ENCODE results near the gene GHDC.
A peak's percentile ranks its signal among the peaks of the same experiment; 100 is the strongest.
"Not testable (repeated sequence)": the region's sequence is repeated elsewhere in the genome, so short reads cannot be mapped to it uniquely, and the experiment has no call there.

Gene GHDC

GRCh38 chr17:42167807-42168206, 26.5 kb downstream of the GHDC start:
- no peak for TF ChIP-seq POLR2A (IDR thresholded peaks at IDR 0.05; ENCODE audit: low read length)
- TF ChIP-seq GATA1 (IDR thresholded peaks at IDR 0.05; ENCODE audit: low read depth, low read length): no peak
- DNase-seq: no peak

DNA sequence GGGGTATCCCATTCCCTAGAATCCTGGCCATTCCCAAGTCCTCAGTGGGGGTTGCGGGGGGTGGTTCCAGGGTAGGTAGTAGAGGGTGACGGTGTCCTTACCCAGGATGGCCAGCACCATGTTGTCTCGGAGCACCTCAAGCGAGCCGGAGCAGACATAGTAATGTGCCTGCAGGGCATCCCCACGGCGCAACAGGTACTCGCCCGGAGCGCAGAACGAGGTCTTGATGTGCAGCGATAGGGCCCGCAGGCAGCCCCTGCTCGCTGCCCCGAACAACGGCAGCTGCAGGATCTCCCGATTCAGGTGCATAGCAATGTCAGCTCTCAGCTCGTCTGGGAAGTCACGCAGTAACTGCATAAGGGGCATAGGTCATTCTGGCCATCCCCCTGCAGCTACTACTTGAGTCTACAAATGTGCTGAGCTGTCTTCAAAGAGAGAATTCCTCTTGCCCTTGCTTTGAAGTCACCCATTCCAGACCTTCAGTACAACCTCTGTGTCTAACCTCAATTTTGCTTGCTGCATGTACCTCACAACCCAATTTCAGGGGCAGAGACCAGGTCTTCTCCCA, 28.0 kb downstream of the GHDC start:
- no peak for DNase-seq
- TF ChIP-seq GATA1 (IDR thresholded peaks at IDR 0.05; ENCODE audit: low read depth, low read length) (no peak), POLR2A (IDR thresholded peaks at IDR 0.05; ENCODE audit: low read length) (no peak)

- DNase-seq: no peak
- TF ChIP-seq GATA1 (IDR thresholded peaks at IDR 0.05; ENCODE audit: low read depth, low read length) (no peak), POLR2A (IDR thresholded peaks at IDR 0.05; ENCODE audit: low read length) (no peak)
Measured at GRCh38 chr17:42165751-42166150, 28.5 kb downstream of the GHDC start.

GRCh38 chr17:42163696-42164407, 30.4 kb downstream of the GHDC start:
- TF ChIP-seq POLR2A (IDR thresholded peaks at IDR 0.05; ENCODE audit: low read length): no peak
- TF ChIP-seq GATA1 (IDR thresholded peaks at IDR 0.05; ENCODE audit: low read depth, low read length): no peak

GRCh38 chr17:42163113-42163512, 31.2 kb downstream of the GHDC start:
- TF ChIP-seq POLR2A (IDR thresholded peaks at IDR 0.05; ENCODE audit: low read length): no peak
- TF ChIP-seq GATA1 (IDR thresholded peaks at IDR 0.05; ENCODE audit: low read depth, low read length): no peak
- peak; percentile 52 to 70 for DNase-seq

More at GRCh38 chr17:42163696-42164407, 30.4 kb downstream of the GHDC start:
- no peak for DNase-seq

DNA sequence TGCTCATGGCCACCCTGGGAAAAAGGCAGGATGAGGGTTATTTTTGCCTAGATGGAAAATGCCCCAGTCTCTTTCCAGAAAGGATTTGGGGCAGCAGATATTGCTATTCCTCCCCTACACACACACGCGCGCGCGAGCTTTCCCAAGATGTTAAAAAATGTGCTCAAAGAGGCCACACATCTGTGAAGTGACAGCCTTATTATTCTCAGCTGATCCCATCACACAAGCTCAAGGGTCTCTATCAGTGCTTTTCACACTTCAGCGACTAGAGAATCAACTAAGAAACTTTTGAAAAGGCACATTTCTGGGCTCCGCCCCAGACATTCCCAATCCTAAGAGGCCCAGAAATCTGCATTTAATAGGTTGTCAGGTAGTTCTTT, 33.8 kb downstream of the GHDC start:
- TF ChIP-seq POLR2A (IDR thresholded peaks at IDR 0.05; ENCODE audit: low read length) (no peak), GATA1 (IDR thresholded peaks at IDR 0.05; ENCODE audit: low read depth, low read length) (no peak)
- no peak for DNase-seq

GRCh38 chr17:42159796-42160530, 34.3 kb downstream of the GHDC start:
- DNase-seq: no peak
- TF ChIP-seq GATA1 (IDR thresholded peaks at IDR 0.05; ENCODE audit: low read depth, low read length) (no peak), POLR2A (IDR thresholded peaks at IDR 0.05; ENCODE audit: low read length) (no peak)

DNA sequence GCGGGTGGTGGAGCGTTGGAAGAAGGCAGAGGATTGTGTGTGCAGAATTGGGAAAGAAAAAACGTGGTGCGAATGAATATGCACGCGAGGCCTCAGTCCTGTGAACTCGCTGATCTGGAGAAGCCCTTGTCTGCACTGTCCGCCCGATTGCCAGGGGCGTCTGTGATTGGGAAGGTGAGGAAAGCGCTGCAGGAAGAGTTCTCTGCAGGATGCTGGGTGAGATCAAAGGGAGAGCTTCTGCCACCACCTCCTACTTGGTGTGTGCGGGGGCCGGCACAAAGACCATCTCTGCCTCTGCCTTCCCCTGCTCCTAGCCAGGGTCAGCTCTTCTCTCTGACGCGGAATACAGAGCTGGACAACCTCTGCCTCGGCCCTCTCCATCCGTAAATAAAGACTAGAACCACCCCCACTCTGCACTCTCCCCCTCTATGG, 38.7 kb downstream of the GHDC start:
- TF ChIP-seq GATA1 (IDR thresholded peaks at IDR 0.05; ENCODE audit: low read depth, low read length) (no peak), POLR2A (IDR thresholded peaks at IDR 0.05; ENCODE audit: low read length) (no peak)
- DNase-seq: no peak

DNA sequence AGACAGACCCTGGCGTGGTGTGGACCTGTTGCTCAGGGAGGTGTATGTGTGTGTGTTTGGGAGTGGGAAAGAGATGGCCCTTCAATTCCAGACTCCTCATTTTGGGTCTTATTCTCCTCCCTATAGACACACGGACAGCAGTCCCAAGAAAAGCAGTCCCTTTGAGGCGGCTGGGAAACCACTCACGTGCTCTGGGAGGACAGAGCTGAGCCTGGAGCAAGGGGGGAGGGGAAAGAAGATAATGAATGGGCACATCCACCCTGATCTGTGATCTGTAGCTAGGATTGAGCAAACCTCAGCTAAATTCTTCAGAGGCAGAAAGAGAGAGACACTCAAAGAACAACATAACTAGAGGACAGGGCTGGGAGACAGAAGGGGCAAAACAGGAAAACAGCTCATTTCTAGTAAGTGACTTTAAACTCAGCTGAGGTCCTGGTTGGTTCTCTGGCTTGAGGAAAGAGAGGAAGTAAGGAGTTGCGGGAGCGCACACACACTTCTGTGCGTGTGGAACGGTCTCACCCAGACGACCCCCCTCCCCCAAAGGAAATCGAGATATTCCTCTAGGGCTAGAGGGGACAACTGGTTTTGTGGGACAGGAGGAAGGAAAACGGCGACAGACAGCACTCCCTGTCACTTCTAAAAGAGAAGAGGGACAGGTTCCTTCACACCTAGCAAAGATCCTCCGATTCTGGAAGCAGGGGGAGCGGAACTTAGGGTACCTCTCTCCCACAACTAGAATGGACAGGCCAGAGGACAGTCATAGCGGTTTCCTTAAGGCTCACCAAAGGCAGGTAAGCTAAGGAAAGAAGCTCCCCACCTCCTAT, 40.2 kb downstream of the GHDC start:
- TF ChIP-seq GATA1 (IDR thresholded peaks at IDR 0.05; ENCODE audit: low read depth, low read length): no peak
- no peak for TF ChIP-seq POLR2A (IDR thresholded peaks at IDR 0.05; ENCODE audit: low read length)
- DNase-seq: peak; percentile 48 to 62

- TF ChIP-seq POLR2A (IDR thresholded peaks at IDR 0.05; ENCODE audit: low read length): no peak
- DNase-seq: no peak
Measured at GRCh38 chr17:42146911-42147607, 47.2 kb downstream of the GHDC start.

DNA sequence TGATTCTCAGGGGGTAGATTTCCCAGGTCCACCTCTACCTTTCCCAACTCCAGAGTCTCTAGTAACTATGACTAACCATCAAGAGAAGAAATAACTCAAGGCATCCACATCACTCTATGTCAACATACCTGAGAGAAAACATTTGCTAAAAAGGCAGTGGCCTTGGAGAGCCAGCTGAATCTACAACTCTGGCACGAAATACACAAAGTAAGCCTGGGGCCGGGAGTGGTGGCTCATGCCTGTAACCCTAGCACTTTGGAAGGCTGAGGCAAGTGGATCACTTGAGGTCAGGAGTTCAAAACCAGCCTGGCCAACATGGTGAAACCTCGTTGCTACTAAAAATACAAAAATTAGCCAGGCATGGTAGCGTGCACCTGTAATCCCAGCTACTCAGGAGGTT, 51.2 kb downstream of the GHDC start:
- not testable (repeated sequence) for DNase-seq

GRCh38 chr17:42142371-42142896, 51.9 kb downstream of the GHDC start:
- TF ChIP-seq POLR2A (IDR thresholded peaks at IDR 0.05; ENCODE audit: low read length) (no peak), GATA1 (IDR thresholded peaks at IDR 0.05; ENCODE audit: low read depth, low read length) (no peak)
- no peak for DNase-seq

DNA sequence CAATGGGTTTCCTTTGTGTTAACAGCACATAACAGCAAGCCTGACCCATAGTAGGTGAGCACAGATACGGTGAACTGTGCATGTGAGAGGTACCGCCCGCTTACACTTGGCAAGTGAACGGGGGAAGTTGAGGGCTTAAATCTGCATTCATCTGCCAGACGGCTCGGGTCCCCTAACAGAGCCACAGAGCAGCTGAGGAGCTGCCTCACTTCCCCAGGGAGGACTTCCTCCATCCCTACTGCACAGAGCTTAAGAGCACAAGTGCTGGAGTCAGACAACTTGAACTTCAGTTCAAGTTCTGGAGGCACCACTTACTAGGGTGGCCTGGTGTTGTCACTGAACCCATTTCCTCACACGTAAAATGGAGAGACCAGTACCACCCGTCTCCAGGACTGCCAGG, 52.9 kb downstream of the GHDC start:
- no peak for TF ChIP-seq POLR2A (IDR thresholded peaks at IDR 0.05; ENCODE audit: low read length)
- no peak for TF ChIP-seq GATA1 (IDR thresholded peaks at IDR 0.05; ENCODE audit: low read depth, low read length)
- no peak for DNase-seq

DNA sequence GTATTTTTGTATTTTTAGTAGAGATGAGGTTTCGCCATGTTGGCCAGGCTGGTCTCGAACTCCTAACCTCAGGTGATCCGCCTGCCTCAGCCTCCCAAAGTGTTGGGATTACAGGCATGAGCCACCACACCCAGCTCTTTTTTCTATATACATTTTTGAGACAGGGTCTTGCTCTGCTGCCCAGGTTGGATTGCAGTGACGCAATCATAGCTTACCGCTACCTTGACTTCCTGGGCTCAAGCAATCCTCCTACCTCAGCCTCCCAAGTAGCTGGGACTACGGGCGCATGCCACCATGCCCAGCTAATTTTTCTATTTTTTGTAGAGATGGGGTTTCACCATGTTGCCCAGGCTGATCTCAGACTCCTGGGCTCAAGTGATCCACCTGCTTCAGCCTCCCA, 53.6 kb downstream of the GHDC start:
- not testable (repeated sequence) for DNase-seq

Measured in erythroblast (primary cell).